Forelimb muscle (tissue), 1 donor: Measurements from ENCODE around the gene BAIAP2L1. TPM values are rescaled to one million over a fixed set of nuclear protein-coding genes. Genes with fewer than 3 reads are reported as not detected.

Source experiments
- DNase-seq: peaks from one replicate; pipeline ENCODE4 v3.0.0-alpha.2; 2013; ENCODE audit warnings: low read depth
- polyA plus RNA-seq: library from polyadenylated mRNA; unstranded; fragments of 120-200 nt; gene quantifications from one replicate; pipeline ENCODE4 v1.2.1, GENCODE V29; 2013; ENCODE audit not compliant: insufficient read length

The BAIAP2L1 gene
- polyA plus RNA-seq, 1 donor, result 6.8 TPM

DNA sequence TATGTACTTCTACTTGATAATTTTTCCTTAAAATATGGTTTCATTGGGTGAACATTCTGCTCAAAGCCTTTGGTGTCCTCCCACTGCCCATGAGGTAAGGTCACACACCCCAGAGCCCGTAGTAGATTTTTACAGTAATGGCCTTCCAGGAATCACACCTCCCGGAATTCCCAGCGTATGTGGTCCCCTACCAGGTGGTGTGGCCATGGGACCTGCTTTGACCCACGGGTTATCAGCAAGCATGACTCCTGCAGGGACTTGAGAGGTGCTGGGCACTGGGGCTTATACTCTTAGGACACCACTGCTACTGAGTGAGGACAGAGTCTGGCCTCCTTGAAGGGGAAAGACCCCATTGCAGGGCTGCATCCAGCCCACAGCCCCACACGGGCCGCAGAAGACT, 42.2 kb downstream of the BAIAP2L1 start:
- no peak for DNase-seq

DNA sequence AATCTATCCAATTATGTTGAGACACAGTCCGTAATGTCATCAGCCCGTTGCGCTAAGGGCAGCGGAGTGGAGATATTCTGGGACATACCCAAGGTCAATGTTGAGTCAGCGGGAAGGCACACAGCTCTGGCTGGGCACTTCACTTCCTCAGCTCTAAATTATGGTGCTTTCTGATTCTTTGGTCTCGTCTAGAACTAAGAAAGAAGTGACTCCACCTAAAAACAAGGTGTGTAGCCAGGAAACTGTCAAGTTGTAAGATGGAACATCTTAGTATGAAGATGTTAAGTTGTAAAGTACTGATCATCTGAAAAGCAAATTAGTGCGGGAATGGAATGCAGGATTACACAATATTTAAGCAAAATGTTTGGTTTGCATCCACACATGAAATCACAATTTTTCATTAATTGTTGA, 43.1 kb downstream of the BAIAP2L1 start:
- no peak for DNase-seq

DNA sequence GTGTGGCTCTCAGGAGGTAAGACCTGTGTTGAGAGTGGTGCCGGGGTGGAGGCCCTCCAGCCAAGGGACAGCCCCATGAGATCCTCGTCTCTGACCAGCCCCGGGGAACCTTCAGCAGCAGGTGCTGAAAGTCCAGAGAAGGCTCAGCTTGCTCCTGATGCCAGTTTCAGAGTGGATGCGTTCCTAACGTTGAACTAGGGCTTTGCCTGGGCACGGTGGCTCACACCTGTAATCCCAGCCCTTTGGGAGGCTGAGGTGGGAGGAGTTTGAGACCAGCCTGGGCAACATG, 45.7 kb downstream of the BAIAP2L1 start:
- no peak for DNase-seq

DNA sequence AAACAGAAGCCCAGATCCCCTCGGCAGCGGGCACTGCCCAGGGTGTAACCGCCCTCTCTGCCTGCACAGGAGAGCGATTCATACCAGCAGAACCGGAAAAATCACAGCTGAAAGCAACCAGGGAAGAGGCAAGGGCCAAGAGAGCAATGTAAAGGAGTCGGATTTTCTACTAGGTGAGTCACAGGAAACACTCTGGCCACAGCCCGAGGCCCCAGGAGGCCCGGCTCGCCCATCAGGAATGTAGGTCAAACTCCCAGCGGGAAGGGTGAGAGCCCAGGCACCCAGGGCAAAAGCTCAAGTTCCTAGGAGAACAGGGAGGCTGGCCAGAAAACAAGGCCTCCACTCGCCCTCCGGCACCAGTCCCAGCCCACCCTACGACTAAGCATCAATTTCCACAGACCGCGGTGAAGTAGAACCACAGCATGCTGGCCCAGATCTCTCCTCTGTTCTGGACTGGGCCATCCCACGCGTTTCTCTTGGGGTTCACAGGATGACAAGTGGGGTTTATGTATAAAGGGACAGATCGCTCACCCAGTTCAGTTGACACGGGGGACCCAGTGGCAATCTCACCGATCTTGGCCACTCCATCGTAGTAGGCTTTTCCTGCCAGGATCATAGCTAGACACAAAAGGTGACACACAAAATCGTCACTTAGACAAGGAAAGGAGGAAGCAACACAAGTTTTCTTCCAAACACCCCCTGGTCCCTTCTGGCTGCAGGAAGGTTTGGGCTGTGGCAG, 46.2 kb downstream of the BAIAP2L1 start:
- no peak for DNase-seq

DNA sequence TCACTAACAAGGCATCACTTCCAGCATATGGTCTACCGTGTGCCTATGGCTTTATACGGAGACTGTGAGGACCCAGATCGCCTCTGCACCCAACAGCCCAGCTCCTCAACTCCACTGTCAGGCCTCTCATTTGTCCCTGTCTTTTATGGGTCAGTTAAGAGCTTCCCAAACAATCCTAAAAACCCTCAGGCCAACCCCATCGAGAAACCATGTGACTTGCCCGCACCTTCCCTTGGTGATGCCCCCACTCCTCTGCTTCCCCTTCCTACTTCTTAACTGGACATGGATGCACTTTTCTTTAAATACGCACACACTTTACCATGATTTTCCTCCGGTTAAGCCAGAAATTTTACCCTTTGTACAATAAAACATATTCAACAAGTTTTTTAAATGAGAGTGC, 46.8 kb downstream of the BAIAP2L1 start:
- DNase-seq, result no peak

DNA sequence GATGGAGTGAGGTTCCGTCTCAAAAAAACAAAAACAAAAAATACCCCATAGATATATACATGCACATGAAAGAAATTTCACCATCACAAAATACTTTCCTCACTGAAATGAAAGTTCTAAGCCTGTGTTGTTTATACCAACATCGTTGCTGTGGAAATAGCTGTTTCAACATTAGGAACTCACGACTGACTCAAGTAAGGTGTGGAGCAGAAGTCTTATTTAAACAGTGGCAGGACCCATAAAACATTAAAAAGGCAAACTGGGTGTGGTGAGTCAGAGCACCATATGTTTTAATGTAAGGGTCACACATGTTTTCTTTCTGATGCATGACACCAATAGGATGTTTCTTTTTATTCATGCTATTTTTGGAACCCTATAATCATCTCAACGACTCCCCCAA, 48.3 kb downstream of the BAIAP2L1 start:
- no peak for DNase-seq

DNA sequence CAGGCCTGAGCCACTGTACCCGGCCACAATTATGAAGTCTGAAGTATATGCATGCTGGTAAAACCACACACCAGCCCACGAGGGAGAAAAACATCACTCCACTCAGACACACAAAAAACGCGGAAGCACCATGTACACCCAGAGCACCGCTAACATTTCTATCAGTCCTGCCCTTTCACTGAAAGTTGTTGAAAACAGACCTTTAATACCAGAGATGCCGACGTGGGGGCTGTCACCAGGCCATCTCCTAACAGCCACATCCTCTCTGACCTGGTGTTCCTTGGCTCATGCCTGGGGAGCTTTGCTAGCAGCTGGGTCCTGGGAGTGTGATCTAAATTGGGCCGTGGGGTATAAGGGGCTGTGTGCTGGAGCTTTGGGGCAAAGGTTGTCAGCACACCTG, 49.8 kb downstream of the BAIAP2L1 start:
- no peak for DNase-seq

DNA sequence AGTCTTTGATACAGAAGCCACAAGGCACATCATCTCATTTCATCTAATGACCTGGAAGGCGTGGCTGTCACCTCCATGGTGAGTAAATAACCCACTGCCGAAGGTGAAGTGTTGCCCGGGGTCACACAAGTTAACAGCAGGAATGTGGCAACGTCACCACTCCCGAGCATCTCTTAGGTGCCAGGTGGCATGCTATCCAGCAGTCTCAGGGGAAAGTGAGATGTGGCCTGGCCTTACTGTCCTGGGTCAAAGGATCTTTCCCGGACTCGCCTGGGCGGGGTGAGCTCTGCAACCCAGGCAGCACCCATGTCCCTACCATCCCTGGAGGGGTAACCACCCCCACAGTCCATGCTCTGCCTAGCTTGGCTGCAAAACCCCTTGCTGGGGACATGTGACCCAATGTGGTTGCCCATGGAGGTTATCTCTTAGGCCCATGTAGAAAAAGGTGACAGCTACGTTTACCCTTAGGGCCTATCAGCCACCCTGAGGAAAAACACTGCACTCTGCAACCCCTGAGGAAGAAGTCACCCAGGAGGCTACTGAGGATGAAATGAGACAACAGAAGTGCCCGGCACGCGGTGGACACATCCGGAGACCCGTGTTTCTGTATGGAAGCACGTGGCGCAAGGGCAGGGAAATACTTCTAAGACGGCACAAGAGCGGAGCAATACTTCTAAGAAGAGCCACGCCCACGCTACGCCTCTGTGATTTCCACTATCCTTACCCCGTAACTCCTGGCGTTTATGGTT, 52.0 kb downstream of the BAIAP2L1 start:
- DNase-seq, result no peak

DNA sequence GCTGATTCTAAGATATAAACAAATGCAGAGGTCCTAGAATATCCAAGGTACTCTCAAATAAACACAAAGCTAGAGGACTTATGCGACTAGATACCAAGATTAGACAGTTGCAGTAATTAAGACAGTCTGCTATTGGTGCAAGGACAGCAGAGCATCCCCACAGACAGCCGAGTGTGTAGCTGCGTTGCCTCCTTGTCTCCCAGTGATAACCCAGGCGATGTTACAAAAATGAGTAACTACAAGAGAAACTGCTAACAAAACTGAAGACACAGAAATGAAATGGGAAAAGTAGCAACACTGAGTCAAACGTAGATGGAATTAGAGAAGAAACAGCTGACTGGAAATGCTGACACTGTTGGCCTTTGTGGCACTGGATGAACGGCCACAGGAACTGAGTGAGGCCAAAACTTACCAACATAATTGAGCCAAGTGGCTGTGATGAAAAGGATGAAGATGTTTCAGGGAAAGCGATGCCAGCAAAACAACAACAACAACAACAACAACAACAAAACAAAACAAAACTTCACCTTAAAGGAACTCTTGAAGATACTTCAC, 54.3 kb downstream of the BAIAP2L1 start:
- DNase-seq, result no peak

DNA sequence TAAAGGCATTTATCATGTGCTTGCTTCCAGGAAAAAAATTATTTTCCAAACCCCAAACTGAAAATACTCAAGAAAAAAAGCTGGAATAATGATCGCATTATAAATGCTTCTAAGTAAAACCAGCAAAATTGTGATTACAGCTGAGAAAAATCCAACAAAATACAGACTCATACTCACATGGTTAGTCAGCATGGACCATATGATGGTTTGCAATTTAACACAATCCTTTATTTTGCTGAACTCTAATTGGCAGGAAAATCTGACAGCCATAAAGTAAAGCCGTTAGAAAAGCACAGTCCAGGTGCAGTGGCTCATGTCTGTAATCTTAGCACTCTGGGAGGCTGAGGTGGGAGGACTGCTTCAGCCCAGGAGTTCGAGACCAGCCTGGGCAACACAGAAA, 59.8 kb downstream of the BAIAP2L1 start:
- DNase-seq, result no peak

DNA sequence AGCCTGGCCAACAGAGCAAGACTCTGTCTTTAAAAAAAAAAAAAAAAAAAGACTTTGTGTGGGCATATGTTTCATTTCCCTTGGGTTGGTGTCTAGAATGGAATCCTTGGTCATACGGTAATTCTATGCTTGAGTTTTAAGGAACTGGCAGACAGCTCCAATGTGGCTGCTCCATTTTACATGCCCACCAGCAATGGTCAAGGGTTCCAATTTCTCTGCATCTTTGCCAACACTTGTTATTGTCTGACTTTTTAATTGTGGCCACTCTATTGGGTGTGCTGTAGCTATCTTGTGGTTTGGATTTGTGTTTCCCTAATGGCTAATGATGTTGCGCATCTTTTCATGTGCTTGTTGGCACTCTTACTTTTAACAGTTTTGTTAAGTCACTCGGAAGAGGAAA, 61.8 kb downstream of the BAIAP2L1 start:
- DNase-seq, result no peak

DNA sequence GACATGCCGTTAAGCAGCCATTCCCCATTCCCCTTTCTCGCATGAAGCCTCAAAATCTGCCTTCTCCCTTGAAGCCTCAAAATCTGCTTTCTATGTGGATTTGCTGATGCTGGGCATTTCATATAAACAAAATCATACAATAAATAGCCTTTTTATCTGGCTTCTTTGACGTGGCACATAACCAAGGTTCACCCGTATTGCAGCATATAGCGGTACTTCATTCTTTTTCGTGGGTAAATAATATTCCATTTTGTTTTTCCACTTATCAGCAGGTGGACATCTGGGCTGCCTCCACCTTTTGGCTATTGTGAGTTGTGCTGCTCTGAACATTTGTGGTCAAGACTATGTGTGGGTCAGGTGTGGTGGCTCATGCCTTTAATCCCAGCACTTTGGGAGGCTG, 62.4 kb downstream of the BAIAP2L1 start:
- no peak for DNase-seq

DNA sequence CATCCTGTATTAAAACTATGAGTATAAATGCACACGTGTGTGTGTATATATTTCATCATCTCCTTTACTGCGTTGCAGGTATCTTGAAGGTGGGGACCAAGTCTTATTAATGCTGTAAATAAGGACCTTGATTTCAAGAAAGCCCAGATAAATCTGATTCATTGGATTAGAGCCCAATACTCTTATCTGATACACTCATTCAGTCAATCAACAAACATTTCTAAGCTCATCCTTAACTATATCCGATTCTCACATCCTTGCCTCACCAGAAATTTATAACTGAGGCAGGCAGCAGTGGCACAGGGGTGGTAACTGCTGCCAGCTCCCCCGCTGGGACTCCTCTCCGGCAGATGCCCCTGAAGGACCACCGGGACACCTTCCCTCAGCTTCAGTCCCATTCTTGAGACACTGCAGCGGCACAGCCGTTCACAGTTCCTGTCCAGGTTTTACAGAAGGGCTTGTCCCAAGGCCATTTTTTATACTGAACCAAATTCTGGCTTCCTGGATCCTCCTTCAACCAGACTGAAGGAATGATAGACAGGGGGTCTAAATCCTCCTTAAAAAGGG, 65.4 kb downstream of the BAIAP2L1 start:
- no peak for DNase-seq

DNA sequence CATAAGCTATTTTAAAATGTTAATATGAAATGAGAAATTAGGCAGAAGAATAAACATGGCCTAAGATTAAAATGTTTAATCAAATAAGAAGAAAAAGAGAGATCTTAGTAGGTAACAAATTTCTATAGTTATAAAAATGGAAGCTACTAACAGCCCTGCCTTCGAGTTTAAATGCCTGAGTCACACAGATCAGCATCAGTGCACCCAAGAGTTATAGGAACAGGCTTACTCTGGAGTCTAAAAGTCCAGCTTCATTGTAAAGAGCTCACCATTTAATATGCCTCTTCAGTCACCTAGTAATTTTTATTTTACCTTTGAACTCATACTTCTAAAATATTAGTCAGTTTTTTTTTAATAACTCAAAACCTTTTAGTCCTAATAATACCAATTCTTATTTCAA, 66.8 kb downstream of the BAIAP2L1 start:
- DNase-seq, result no peak

DNA sequence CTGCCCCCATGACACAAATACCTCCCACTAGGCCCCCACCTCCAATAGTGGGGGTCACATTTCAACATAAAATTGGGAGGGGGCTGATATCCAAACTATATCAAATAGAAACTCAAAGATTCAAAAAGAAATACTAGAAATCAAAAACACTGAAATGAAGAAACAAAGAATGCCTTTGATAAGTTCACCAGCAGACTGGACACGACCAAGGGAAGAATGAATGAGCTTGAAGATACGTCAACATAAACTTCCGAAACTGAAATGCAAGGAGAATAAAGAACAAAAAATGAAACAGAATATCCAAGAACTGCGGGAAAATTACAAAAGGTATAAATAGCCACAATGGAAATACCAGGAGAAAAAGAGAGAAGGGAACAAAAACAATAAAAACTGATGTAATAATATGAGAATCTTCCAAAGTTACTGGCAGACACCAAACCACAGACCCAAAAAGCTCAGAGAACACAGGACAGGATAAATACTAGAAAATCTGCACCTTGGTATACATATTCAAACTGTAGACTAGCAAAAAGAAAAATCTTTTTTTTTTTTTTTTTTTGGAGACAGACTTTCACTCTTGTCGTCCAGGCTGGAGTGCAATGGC, 69.9 kb downstream of the BAIAP2L1 start:
- DNase-seq, result no peak

DNA sequence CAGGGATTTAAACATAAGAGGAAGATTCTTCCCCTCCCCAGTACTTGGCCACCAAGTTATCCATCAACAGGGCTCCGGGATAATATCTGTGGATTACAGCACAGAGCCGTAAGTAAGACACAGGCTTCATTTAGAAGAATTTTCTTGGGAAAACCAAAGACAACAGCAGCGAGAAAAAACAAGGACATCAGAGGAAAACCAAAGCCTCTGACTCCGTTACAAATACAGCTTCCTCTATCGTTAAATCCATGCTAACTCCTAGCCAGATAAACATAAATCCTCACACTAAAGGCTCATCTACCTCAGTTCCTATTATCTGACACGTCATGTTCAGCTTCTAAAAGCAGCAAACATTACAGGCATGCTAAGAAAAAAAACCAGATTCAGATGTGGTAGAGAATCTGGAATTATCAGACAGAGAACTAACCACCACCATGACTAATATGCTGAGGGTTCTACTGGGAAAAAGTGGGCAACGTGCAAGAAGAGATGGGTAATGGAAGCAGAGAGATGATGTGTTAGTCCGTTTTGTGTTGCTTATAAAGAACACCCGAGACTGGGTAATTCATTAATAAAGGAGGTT, 71.0 kb downstream of the BAIAP2L1 start:
- no peak for DNase-seq

DNA sequence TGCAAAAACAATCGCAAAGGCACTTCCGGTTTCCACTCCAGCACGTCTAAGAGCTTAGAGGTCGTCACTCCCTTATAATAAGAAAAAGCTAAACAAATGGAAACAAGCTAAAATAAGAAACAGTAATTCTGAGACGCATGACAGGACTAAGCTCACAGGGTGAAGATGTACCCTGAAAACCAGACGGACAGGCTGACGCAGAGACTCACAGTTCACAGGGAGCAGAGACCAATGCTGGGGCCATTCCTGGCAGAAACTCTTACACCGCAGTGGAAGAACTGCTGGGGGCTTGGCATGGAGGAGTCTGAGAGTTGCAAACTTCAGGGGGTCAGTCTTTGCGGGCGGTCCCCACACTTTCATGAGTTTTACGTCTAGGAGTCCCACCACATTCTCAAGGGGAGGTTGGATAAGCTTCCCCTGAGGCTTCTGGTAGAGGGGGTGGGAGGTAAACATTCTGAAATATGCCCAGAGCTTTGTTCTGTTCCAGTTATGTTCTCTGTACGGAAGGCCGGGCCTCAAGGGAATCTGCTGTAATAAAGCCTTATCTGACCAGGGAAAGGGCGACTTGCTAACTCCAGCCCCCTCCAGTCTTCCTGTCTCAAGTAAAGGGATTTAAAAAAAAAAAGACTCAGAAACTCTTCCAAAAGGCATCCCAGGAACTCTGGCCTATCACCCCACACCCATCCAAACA, 71.6 kb downstream of the BAIAP2L1 start:
- DNase-seq, result no peak

DNA sequence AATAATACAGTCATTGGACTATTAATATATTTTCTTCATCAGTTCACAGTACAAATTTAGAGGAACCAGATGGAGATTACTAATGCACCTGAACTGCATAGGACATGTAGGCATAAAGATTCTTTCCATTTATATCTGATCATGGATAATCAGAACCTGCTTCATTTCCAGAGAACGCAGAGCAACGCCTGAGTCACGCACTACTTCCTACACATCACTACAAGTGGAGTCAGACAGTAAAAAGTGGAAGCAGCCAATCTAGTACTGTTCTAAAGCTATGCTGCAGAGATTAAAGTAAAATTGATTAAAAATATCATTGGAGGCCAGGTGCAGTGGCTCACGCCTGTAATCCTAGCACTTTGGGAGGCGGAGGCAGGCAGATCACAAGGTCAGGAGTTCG, 76.1 kb downstream of the BAIAP2L1 start:
- DNase-seq, result no peak

DNA sequence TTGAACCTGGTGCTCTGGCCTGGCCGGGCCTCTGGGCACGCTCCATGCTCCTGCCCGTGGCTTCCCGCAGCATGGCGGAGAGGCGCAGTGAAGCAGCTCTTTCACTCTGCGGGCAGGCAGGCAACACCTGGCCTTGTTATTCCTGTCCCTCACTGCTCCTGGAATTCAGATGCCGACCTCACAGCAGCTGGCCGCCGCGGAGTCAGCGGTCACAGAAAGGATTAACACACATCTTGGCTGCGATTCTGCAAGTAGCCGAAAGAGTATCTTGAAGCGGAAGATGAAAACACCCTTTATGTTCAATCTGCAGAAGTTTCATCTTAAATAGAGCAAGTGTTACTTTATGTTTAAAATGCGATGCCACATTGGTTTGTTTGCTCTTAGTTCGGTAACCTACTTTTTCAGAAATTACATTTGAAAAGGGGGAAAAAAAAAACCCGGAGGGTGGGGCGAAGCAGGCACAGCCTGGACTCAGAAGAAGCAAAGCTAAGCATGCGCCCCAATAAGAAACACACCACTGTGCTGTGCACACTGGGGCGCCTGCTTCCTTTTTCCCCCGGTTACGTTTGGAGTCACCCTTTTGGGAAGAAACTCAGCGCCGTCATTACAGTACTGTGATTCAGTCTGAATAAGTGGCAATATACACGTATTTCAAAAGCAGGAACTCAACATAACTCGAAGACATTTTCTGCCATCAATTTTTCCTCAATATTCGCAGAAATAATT, 77.1 kb downstream of the BAIAP2L1 start:
- DNase-seq, result no peak

DNA sequence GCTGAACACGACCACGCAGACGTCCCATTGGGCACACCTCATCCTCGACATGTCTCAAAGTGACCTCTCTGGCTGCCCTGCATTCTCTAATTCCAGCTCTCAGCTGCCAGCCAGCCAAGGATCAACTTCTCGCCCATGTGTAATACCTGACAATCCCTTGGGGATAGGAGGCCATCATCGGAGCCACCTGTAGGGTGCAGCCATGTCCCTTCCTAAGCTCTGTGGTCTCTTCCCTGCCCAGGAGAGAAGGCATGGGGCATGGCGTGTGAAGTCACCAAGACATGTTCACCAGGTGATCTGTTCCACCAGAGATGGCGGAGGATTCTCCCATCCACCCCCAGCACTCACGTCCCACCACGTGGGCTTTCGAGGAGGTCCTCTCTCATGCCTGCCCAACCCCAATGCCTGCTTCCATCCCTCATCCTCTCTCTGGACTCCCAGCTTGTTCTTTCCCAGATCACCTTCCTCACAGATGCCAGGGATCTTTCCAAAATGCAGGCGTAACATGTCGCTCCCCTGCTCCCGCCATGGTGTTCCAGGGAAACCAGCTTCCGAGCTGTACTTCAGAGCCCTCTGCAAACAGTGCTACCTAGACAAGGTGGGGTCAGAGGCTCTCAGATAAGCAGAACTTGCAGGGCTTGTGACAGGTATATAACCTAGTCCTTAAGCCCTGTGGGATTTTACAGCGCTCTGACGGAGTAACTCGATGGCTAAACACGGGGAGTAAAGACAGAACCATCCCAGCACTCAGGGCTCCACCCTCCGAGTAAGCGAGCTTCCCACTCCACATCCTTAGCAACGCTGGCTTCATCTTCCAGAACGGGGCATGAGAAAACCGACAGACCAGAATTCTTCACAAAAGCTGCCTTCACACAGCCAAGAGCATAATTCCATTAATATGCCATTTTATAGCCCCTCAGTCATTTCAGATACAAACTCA, 78.3 kb downstream of the BAIAP2L1 start:
- no peak for DNase-seq
